Effector CD4-positive, alpha-beta T cell (primary cell): ENCODE data around the gene GABBR2.

Experiments
- DNase-seq: peaks from one replicate; pipeline ENCODE4 v3.0.0-alpha.2; 2020

Gene GABBR2

DNA sequence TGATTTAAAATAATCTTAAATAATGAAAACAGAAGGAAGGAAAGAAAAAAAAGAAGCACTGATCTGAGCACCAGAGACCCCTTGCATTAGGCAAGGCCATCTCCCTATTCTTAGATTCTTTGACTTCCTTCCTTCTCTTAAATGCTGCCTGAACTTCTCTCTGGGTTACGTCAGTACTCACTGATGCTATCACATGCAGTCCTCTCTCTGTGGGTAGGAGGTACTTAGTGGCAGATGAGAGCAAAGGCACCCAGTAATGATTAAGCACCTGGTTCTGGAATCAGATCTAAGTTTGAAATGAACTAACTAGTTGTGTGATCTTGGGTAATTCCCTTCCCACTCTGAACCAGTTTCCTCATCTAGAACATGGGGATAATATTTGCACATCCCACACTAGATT lies 343.0 kb downstream of the GABBR2 start:
- DNase-seq: no peak

DNA sequence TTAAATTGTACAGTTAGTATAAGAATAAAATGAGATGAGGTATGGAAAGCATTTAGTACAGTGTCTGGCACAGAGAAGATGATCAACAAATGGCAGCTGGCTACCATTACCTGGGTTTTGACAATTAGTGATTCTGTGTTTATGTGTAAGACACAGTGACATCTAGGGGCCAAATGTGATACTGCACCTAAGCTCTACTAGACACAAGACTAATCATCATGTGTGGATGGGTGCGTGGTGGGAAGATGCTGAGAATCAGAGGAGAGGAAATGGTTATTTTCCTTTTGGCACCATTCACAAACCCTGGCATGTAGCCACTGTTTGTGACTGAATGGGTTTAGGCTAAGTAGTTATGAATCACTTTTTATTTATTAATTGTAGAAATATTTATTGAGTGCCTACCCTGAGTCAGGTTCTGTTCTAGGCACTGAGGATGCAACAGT lies 343.5 kb downstream of the GABBR2 start:
- no peak for DNase-seq

DNA sequence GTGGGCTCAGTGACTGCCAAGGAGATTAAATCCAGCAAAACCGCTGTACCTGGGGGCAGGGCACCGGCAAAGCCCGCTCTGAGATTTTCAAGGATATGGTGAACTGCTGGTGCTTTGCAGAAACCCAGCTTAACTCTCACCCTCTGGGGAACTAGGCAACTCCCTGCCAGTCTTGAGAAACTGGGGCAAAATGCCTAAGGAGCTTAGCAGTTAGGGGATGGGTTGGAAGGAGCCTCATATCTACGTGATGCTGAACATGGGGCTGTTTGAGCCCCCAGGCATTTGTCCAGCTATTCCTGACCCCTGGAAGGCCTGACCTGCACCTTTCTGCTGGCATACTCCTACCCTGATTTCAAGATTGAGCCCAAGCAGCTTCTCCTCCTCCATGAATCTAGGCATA lies 344.6 kb downstream of the GABBR2 start:
- no peak for DNase-seq

DNA sequence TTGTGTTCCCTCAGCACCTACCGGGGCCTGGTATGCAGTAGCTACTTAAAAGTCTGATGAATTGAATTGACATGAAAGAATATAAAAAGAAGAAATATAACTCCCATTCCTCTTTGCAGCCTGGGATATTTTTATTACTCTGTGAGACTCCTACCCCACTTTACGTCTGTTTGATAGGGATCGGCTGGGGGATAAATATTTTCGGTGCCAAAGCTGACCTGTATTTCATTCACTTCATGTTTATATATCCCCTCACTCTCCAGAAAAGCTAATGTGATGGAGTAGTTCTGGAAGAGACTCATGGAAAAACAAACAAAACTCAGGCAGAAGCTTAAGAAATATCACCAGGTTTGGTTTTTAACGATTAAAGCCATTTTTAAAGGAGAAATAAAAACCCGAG lies 345.1 kb downstream of the GABBR2 start:
- DNase-seq: no peak

DNA sequence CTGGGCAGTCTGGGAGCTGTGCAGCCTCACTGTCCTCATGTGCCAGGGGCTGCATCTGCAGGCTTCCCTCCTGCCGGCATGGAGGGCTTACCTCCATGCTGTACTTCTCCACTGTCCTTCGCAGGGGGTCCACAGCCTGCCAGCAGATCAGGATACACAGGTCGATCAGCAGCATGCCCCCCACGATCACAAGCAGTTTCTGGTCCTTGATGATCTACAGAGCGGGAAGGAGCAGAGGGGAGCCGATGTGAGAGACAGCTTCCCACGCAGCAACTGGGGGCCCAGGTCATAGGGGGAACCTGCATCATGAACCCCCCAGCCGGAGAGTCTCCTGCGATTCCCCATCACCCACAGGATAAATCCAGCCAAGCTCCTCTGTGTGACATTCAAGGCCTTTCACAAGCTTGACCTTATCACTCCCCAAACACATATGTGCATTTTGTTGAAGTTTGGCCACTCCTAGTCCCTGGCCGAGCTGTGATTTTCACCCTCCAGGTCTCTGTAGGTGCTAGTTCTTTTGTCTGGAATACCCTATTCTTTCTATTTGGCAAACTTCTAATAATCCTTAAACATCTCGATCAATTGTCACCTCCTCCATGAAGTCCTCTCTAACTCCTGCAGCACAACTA lies 346.0 kb downstream of the GABBR2 start:
- DNase-seq: no peak

DNA sequence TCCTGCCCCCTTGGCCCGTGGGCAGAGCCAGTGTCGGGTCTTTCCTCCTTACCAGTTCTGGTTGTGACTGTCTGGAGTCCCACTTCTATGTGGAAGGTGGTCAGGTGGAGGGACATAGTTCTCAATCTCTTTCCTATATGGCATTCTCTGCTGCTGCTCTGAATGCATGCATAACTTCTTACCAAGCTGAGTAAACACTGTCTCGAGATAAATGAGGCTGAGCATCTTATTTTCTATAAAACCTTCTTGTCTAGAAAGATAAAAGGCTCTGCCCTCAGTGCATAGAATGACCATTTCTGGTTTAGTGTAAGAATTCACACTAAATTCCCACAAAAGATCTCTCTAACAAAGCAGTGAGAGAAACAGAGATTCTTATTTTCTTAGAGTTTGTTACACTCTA lies 347.1 kb downstream of the GABBR2 start:
- DNase-seq: no peak

DNA sequence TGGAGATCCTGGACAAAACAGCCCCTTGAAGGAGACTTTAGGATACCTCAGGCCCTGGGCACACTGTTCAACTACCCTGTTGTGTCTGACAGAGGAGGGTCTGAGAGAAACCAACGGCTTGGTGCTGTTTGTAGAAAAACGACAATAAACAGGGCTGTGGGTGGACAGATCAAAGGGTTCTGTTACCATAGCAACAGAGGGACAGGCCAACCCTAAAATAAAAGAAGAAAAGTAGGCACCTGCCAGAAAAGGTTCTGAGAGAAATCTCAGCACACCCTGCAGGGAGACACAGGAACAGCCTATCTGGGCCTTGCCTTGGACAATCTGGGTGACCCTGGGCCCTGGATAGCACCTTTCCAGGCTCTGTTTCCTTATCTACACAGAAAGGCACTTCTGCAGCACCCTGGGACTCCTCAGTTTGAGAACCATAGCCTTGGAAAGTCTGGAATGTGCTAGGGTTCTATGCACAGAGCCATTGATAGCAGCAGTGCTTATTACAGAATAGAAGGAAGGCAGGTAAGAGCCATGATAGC lies 348.5 kb downstream of the GABBR2 start:
- DNase-seq: no peak

DNA sequence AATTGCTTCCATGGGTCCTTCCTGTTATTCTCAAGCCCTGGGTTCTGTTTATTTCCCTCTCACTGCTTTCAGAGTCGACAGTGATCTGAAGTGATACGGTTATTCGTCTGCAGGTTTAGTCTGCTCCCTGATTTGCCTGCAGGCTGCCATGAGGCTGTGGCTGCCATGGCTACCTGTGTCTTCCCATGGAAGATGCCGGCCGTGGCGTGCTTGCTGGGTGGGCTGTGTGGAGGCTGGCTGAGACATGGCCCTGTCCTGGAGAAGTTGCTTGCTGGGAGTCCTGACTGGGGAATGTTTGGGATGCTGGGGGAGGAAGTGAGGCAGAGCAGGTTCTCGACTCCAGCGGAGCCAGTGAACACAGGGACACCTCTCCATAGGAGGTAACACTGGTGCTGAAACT lies 349.2 kb downstream of the GABBR2 start:
- DNase-seq: no peak

DNA sequence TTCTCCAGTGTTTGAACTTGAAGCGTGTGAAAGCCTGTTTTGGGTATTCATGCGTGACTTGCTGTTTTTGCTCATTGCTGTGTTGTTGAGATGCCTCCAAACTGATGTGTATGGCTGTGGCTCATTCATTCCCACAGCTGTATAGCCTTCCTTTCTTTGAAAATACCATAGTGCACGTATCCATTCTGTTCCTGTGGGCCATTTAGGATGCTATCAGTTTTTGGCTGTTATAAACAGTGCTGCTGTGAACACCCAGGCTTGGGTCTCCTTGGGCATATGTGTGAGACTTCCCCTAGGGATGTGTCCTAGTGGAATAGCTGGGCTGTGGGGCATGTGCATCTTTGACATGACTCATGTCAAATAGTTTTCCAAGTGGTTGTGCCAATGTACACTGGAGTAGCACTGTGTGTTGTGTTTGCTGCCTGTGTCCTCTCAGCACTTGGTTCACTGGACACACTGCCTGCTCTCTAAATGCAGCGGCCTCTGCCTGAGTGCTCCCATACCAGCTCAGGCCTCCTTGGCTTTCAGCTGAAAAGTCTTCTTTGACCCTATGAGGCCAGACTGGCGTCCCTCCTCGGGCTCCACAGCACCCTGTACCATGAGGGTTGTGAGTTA lies 350.7 kb downstream of the GABBR2 start:
- no peak for DNase-seq

DNA sequence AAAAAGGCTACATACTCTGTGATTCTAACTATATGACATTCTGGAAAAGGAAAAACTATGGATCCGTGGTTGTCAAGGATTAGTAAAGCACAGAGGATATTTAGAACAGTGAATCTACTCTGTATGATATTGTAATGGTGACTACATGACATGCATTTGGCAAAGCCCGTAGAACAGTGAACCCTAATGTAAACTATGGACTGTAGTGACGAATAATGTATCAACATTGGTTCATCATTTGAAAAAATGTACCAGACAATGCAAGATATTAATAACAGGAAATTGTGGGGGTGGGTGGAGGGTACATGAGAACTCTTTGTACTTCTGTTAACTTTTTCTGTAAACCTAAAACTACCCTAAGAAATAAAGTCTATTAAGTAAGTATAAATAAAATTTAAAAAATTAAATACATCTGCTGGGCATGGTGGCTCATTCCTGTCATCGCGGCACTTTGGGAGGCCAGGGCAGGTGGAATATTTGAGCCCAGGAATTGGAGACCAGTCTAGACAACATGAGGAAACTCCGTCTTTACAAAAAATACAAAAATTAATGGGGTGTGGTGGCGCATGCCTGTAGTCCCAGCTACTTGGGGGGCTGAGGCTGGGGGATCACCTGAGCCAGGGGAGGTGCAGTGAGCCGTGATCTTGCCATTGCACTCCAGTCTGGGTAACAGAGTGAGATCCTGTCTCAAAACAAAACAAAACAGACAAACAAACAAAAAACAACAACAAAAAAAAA lies 351.6 kb downstream of the GABBR2 start:
- DNase-seq: no peak

DNA sequence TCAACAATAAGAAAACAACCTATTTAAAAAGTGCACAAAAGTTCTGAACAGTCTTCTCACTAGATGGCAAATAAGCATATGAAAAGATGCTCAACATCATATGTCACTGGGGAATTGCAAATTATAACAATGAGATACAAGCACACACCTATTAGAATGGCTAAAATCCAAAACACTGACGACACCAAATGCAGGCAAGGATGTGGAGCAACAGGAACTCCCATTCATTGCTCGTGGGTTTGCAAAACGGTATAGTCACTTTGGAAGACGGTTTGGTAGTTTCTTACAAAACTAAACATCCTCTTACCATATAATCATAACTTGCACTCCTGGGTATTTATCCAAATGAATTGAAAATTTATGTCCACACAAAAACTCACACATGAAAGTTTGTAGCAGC lies 352.4 kb downstream of the GABBR2 start:
- no peak for DNase-seq

DNA sequence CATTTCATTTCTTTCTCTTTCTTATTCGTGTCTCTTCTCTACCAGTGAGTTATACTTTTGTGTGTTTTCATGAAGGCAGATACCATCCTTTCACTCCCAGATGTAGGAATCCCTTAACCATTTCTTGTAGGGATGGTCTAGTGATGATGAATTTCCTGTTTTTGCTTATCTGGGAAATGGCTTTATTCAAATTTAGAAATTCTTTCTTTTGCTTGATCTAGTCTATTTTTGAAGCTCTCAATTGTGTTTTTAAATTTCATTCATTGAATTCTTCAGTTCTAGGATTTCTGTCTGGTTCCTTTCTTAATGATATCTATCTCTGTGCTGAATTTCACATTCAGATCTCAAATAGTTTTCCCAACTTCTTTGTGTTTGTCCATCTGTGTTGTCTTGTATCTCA lies 357.4 kb downstream of the GABBR2 start:
- DNase-seq: no peak

DNA sequence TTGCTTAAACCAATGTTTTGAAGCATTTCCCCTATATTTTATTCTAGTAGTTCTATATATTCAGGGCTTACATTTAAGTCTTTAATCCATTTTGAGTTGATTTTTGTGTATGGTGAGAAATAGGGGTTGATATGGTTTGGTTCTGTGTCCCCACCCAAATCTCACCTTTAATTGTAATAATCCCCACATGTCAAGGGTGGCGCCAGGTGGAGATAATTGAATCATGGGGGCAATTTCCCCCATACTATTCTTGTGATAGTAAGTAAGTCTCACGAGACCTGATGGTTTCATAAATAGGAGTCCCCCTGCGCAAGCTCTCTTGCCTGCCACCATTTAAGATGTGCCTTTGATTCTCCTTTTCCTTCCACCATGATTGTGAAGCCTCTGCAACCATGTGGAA lies 361.1 kb downstream of the GABBR2 start:
- DNase-seq: no peak

DNA sequence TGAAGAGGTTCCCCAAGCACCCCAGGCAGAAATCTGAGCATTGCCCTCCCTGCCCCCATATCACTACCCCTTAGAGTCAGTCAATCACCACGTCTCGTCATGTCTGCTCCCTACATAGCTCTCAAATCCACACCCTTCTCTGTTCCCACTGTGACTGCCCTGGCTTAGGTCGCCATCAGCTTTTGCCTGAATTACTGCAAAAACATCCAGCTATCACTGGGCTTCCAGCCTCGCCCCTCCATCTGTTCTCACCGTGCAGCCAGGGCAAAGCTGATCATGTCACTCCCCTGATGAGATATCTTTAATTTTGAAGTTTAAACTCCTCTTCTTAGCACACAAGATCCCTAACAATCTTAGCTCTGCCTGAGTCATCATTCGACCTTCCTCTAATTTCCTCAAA lies 363.7 kb downstream of the GABBR2 start:
- DNase-seq: no peak

DNA sequence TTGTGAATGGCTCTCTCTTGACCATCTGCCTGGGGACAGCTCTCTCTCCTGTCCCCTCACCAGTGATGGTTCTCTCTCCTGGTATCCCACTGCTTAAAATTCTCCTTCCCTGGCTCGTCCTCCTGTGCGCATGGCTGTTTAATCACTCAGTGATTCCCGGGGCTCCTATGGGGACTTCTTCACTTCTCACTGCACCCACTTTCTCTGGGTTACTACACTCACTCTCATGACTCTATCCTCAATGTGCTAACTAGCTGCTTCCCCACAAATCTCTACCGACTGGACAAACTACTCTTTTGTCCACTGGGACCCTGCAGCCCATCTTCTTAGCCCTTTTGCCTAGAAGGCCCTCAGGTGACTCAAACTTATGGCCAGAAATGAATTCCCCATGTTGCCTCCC lies 364.2 kb downstream of the GABBR2 start:
- DNase-seq: no peak

DNA sequence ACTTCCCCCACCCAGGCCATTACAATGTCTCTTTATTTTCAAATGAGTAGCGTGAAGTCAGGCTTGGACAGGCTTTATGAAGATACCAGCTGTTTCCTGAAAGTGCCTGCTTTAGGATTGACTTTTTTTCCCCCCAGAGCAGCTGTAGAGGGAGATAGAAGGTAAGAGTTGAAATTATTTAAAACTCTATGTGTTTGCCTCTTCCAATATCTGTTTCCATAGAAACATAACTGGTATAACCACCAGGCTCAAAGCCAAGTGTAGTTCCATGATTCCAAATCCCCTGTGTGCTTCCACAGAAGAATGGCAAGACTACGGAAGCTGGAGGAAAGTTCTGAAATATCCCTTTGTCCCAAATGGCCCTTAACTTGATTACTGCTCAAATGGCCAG lies 365.9 kb downstream of the GABBR2 start:
- DNase-seq: no peak

DNA sequence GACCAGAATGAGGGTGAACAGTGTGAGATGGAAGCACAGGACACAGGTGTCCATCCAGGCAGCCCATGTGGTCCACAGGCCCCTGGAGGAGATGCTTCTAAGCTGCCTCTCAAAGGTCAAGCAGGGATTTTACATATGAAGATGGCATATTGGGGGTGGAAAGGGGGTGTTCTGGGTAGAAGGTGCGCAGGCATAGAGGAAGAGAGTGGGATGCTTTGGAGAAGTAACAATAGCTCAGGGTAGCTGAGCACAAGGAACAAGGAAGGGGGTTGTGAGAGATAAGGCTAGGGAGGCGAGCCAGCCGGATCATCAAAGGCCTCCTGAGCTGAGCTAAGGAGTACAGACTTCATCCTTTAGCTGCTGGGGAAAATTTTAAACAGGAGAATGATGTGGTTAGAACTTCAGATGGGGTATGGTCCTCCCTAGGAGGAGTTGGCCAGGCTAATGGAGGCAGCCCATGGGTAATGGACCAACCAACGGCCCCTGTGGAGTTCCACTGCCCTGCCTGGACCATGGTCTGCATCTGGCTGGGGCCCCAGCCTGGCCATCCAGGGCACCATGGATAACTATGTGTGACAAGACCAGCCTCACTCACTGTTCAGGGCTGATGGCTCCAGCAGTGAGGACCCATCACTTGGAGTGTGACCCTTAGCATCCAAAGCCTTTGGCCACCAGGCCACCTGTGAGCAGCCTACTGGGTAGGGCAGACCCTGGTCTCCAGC lies 366.5 kb downstream of the GABBR2 start:
- DNase-seq: no peak

DNA sequence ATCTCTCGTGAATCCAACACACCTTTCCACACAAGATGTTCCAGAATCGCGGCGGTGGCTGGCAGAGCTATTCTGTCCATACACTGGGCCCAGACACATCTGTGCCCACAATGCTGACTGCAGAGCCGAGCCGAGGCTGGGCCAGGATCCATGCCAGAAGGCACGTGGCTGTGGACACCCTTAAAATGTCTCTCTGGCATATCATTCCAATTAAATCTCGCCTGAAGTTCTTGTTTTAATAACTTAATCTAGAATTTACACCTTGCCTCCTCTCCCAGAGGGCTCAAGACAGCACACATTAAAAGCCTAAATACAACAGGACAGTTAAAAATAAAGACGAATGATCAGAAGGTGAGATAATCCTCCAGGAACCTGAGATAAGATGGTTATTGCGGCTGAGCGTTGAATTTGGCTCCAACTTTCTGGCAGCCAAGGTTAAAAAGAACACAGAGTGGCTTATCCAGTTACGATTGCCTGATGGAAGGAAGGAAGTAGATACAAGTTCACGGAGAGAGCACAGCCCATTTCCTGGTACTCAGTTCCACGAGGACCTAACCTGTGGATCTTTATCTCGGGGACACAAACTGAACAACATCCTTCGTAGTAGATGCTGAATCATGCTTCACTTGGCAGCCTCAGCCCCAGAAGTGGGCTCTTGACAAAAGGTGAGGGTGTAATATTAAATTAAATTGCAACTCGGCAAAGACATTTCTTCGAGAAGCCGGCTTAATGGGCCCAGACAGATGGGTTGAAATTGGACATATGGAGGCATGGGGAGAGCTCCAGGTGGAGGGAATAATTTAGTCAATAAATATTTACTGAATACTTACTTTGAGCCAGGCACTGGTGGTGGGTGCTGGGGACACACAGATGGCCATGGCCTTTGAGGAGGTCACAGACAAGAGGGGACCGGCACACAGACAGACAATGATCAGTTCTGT lies 367.3 kb downstream of the GABBR2 start:
- no peak for DNase-seq

DNA sequence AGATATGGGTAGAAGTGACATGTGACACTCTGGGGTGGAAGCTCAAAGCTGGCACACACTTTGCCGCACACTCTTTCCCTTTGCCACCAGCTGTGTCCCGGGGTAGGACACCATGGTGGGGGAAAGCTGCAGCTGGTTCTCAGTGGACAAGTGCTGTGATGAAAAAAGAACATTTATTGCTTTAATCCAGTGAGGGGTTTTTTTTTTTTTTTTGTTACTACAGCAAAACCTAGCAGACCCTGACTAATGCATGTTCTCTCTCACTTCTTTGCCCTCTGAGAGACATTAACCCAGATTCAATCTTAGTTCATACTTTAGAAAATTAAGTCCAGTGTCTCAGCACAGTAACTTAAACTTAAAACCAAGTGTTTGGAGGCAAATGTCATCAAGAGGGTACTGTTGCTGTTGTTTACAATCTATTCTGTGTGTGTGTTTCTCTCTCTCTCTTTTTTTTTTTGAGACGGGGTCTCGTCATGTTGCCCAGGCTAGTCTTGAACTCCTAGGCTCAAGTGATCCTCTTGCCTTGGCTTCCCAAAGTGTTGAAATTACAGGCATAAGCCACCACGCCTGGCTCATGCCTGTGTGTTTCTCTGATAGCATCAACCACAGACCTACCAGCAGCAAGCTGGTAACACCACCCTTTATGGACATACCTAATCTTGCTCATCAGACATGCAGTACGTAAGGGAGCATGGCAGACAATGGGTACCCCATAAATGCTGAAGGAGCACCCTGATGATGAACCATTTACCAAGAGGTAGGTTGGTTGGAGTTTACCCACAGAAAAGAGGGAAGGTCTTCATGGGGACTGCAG lies 368.5 kb downstream of the GABBR2 start:
- no peak for DNase-seq

DNA sequence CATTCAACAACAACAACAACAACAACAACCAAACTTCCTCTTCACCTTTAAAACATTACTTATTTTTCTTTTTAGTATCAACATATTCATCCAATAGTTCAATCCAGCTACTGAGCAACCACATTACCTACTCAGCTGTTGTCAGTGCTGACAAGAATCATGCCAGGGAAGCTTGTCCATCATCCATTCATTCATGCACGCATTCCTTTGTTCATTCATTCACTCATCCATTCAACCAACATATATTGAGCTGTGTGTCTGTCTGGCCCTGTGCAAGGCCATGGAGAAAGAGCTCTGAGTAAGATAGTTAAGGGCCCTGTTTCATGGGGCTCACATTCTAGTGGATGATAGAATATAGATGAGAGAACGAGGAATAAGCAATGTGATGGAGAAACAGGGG lies 373.1 kb downstream of the GABBR2 start:
- DNase-seq: no peak

DNA sequence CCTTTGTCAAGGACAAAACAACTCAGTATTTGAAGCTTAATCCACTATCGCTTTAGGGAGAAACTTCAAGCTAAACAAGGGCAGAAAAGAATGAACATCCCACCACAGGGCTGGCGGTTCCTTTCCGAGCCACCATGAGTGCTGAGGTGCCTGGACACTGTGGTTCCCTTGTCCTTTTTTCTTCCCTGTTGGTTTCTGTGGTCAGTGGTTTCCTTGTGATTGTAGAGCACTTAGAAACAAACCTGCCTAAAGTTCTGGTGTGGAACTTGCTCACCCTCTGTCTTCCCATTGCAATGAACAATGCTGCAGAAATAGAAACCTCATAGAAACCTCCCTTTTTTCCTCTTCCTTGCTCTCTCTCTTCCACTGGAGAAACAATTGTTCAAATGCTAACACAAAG lies 373.9 kb downstream of the GABBR2 start:
- no peak for DNase-seq
